ENCODE data around the gene PTDSS2.

Gene PTDSS2

GRCh38 chr11:538431-539051, 88.5 kb downstream of the PTDSS2 start:
- Histone ChIP-seq H3K27ac (ENCODE audit: insufficient read depth in 1 of 2, low read depth in 1 of 2, low read length in 2 of 2, poor library complexity in 1 of 2, severe bottlenecking in 2 of 2) (no peak overlapping the region), H3K27me3 (replicated peaks in 2 of 5; ENCODE audit: control insufficient read depth in 4 of 5, insufficient read depth in 5 of 5, low read length in 4 of 5) (no peaks in the 10 kb centered on the region), H3K9me3 (ENCODE audit: control extremely low read depth in 1 of 5, control insufficient read depth in 4 of 5, insufficient read depth in 2 of 5, low read depth in 1 of 5, low read length in 4 of 5) (no peaks in the 10 kb centered on the region), H3K4me1 (ENCODE audit: control extremely low read depth in 1 of 4, control insufficient read depth in 4 of 4, insufficient read depth in 4 of 4, low read length in 3 of 4) (peaks cover 0 to 38% (median 34%) of the 10 kb centered on the region in 4 experiments), H3K4me3 (ENCODE audit: control insufficient read depth in 1 of 7, extremely low read depth in 1 of 7, insufficient read depth in 4 of 7, low read depth in 2 of 7, low read length in 6 of 7) (no peak overlapping the region), H3K36me3 (ENCODE audit: control insufficient read depth in 4 of 4, insufficient read depth in 4 of 4, low read length in 3 of 4) (peaks cover 0 to 5% (median 2%) of the 10 kb centered on the region in 4 experiments)
- 98% methylated on average over 13 of the region's 20 CpGs for WGBS (ENCODE audit: insufficient coverage)
- no peak for DNase-seq
- CTCF ChIA-PET = interaction anchor here (1.5 to 2.1 kb wide), 2 partner anchors 20 to 24 kb away, joined by 3 to 7 read pairs; no protein-coding TSS in a partner anchor
- POLR2A ChIA-PET = interaction anchor here (0.8 kb wide), 1 partner anchor 37 kb away, joined by 3 read pairs; the partner anchor contains the start of gene PHRF1

GRCh38 chr11:539971-540481, 89.9 kb downstream of the PTDSS2 start:
- CTCF ChIA-PET = interaction anchor here (0.6 to 2.1 kb wide), 2 partner anchors 21 to 123 kb away, joined by 3 to 7 read pairs; no protein-coding TSS in a partner anchor
- DNase-seq = no peak
- Histone ChIP-seq H3K27me3 (replicated peaks in 2 of 5; ENCODE audit: control insufficient read depth in 4 of 5, insufficient read depth in 5 of 5, low read length in 4 of 5) (no peaks in the 10 kb centered on the region), H3K27ac (ENCODE audit: insufficient read depth in 1 of 2, low read depth in 1 of 2, low read length in 2 of 2, poor library complexity in 1 of 2, severe bottlenecking in 2 of 2) (no peak overlapping the region), H3K4me3 (ENCODE audit: control insufficient read depth in 1 of 7, extremely low read depth in 1 of 7, insufficient read depth in 4 of 7, low read depth in 2 of 7, low read length in 6 of 7) (no peak overlapping the region), H3K36me3 (ENCODE audit: control insufficient read depth in 4 of 4, insufficient read depth in 4 of 4, low read length in 3 of 4) (no peaks in the 10 kb centered on the region), H3K4me1 (ENCODE audit: control extremely low read depth in 1 of 4, control insufficient read depth in 4 of 4, insufficient read depth in 4 of 4, low read length in 3 of 4) (peaks cover 0 to 28% (median 24%) of the 10 kb centered on the region in 4 experiments), H3K9me3 (ENCODE audit: control extremely low read depth in 1 of 5, control insufficient read depth in 4 of 5, insufficient read depth in 2 of 5, low read depth in 1 of 5, low read length in 4 of 5) (no peaks in the 10 kb centered on the region)
- 98% methylated on average over 6 of the region's 8 CpGs for WGBS (ENCODE audit: insufficient coverage)
- POLR2A ChIA-PET = no interaction called here
